Sigmoid colon (tissue), 4 donors: ENCODE data around the gene ZBTB5.

Experiments
- EP300 ChIP-seq, 4 donors: sonication (generic); formaldehyde crosslinking; IDR thresholded peaks; one replicate each; pipeline ENCODE4 v1.6.1; 2017; ENCODE audit warnings: antibody characterized with exemption in 4 of 4
- TF ChIP-seq, protein P1 (sequence below), 4 experiments: fragments of 450-650 bp in 3 of 4; fragments of 200-600 bp in 1 of 4; IDR thresholded peaks; one replicate each; pipeline ENCODE4 v1.5.1; 2016 to 2019; ENCODE audit warnings: antibody characterized with exemption in 4 of 4, mild to moderate bottlenecking in 3 of 4, moderate library complexity in 2 of 4

DNA sequence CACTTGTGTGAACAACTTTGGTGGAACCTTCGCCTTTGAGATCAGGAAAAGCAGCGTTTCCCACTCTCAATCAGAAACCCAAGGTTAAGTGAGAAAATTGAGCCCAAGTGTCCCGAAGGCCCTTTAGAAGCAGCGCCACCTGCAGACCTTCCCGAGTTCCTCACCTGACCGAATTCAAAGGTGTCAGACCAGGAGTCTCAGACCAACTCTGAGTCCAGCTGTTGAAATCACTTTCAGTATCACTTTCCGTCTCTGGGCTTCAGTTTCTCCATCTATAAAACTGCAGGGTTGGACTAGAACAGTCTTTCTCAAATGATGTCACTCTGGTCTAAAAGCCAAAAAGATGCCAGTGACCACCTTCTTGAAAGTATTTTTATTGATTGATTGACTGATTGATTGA is 74.5 kb downstream of the ZBTB5 start:
- TF ChIP-seq, protein P1, sequence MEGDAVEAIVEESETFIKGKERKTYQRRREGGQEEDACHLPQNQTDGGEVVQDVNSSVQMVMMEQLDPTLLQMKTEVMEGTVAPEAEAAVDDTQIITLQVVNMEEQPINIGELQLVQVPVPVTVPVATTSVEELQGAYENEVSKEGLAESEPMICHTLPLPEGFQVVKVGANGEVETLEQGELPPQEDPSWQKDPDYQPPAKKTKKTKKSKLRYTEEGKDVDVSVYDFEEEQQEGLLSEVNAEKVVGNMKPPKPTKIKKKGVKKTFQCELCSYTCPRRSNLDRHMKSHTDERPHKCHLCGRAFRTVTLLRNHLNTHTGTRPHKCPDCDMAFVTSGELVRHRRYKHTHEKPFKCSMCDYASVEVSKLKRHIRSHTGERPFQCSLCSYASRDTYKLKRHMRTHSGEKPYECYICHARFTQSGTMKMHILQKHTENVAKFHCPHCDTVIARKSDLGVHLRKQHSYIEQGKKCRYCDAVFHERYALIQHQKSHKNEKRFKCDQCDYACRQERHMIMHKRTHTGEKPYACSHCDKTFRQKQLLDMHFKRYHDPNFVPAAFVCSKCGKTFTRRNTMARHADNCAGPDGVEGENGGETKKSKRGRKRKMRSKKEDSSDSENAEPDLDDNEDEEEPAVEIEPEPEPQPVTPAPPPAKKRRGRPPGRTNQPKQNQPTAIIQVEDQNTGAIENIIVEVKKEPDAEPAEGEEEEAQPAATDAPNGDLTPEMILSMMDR (IDR thresholded peaks at IDR 0.05) = no peak
- TF ChIP-seq EP300 (IDR thresholded peaks at IDR 0.05) = no peak
